ENCODE results near the gene BPIFA3. TPM values are rescaled to one million over a fixed set of nuclear protein-coding genes. Genes with fewer than 3 reads are reported as not detected.

The BPIFA3 gene
- total RNA-seq, 1 experiment from 2014 or later: not detected

- peaks cover 96% of the 10 kb centered on the region for H3K27me3 Mint-ChIP-seq (ENCODE audit: unreplicated experiment)
- intact Hi-C loops (cut with micrococcal nuclease; ENCODE audit: unreplicated experiment): no loop called here
- no peak overlapping the region for H3K4me3 Mint-ChIP-seq (ENCODE audit: low read depth, unreplicated experiment)
- H3K27ac Mint-ChIP-seq (ENCODE audit: unreplicated experiment): no peak overlapping the region
- TF ChIP-seq CTCF (IDR thresholded peaks at IDR 0.05; ENCODE audit: unreplicated experiment): no peak
- H3K4me1 Mint-ChIP-seq (ENCODE audit: low read depth, unreplicated experiment): no peaks in the 10 kb centered on the region
- no peak for DNase-seq
- no TSS peak for BruUV-seq (replicated peaks)
- CTCF ChIA-PET: interaction anchor here (0.6 to 0.7 kb wide), 2 partner anchors 61 to 773 kb away, joined by 3 to 5 read pairs; no protein-coding TSS in a partner anchor
- H3K9me3 Mint-ChIP-seq (ENCODE audit: low read depth, unreplicated experiment): peaks cover 3% of the 10 kb centered on the region
- no peaks in the 10 kb centered on the region for H3K36me3 Mint-ChIP-seq (ENCODE audit: insufficient read depth, unreplicated experiment)
These were observed 23.0 kb downstream of the BPIFA3 start for GRCh38 chr20:33239979-33240736.

DNA sequence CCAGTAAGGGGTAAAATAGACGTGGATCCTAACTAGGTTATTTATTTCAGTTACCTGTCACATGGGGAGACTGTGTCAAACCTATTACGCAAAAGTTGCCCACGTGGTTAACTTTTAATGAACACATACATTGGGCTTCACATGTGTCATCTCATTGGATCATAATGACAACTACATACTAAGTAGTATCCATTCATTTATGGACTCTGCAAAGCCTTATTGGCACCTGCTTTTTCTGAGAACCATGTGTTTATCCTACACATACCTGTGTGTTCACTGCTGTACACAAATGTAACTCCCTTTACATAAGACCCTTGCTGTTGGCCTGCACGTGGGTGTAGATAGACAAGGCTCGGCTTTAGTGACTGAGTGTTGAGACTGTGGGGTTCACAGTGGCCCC lies 23.8 kb downstream of the BPIFA3 start:
- BruUV-seq (replicated peaks): no TSS peak
- Mint-ChIP-seq H3K27ac (ENCODE audit: unreplicated experiment) (no peak overlapping the region), H3K4me3 (ENCODE audit: low read depth, unreplicated experiment) (no peak overlapping the region), H3K27me3 (ENCODE audit: unreplicated experiment) (peaks cover 96% of the 10 kb centered on the region), H3K36me3 (ENCODE audit: insufficient read depth, unreplicated experiment) (no peaks in the 10 kb centered on the region), H3K4me1 (ENCODE audit: low read depth, unreplicated experiment) (no peaks in the 10 kb centered on the region), H3K9me3 (ENCODE audit: low read depth, unreplicated experiment) (peaks cover 3% of the 10 kb centered on the region)
- no peak for DNase-seq
- intact Hi-C loops (cut with micrococcal nuclease; ENCODE audit: unreplicated experiment): no loop called here
- CTCF ChIA-PET: interaction anchor here (0.5 to 0.7 kb wide), 2 partner anchors 49 to 60 kb away, joined by 4 to 5 read pairs; no protein-coding TSS in a partner anchor
- no peak for TF ChIP-seq CTCF (IDR thresholded peaks at IDR 0.05; ENCODE audit: unreplicated experiment)

- TF ChIP-seq CTCF (IDR thresholded peaks at IDR 0.05; ENCODE audit: unreplicated experiment): no peak
These were observed 25.4 kb downstream of the BPIFA3 start for GRCh38 chr20:33242319-33243100.

GRCh38 chr20:33246077-33246476 lies 28.9 kb downstream of the BPIFA3 start:
- H3K27ac Mint-ChIP-seq (ENCODE audit: unreplicated experiment): no peak overlapping the region
- DNase-seq: no peak
- intact Hi-C loops (cut with micrococcal nuclease; ENCODE audit: unreplicated experiment): no loop called here
- no peak overlapping the region for H3K4me3 Mint-ChIP-seq (ENCODE audit: low read depth, unreplicated experiment)
- TF ChIP-seq CTCF (IDR thresholded peaks at IDR 0.05; ENCODE audit: unreplicated experiment): no peak
- BruUV-seq (replicated peaks): no TSS peak
- H3K27me3 Mint-ChIP-seq (ENCODE audit: unreplicated experiment): peaks cover 66% of the 10 kb centered on the region
- no peaks in the 10 kb centered on the region for H3K36me3 Mint-ChIP-seq (ENCODE audit: insufficient read depth, unreplicated experiment)
- peaks cover 3% of the 10 kb centered on the region for H3K9me3 Mint-ChIP-seq (ENCODE audit: low read depth, unreplicated experiment)
- CTCF ChIA-PET: interaction anchor here (0.9 to 1.6 kb wide), 2 partner anchors 11 to 27 kb away, joined by 3 to 4 read pairs; no protein-coding TSS in a partner anchor
- no peaks in the 10 kb centered on the region for H3K4me1 Mint-ChIP-seq (ENCODE audit: low read depth, unreplicated experiment)

More at GRCh38 chr20:33242319-33243100, 25.4 kb downstream of the BPIFA3 start:
- no peak overlapping the region for H3K4me3 Mint-ChIP-seq (ENCODE audit: low read depth, unreplicated experiment)
- H3K36me3 Mint-ChIP-seq (ENCODE audit: insufficient read depth, unreplicated experiment): no peaks in the 10 kb centered on the region
- no peak overlapping the region for H3K27ac Mint-ChIP-seq (ENCODE audit: unreplicated experiment)
- peaks cover 86% of the 10 kb centered on the region for H3K27me3 Mint-ChIP-seq (ENCODE audit: unreplicated experiment)
- no peak for DNase-seq
- peaks cover 3% of the 10 kb centered on the region for H3K9me3 Mint-ChIP-seq (ENCODE audit: low read depth, unreplicated experiment)
- no TSS peak for BruUV-seq (replicated peaks)
- intact Hi-C loops (cut with micrococcal nuclease; ENCODE audit: unreplicated experiment): no loop called here
- H3K4me1 Mint-ChIP-seq (ENCODE audit: low read depth, unreplicated experiment): no peaks in the 10 kb centered on the region
- CTCF ChIA-PET: no interaction called here

All from Calu3 (cell line).